MM.1S (cell line): Measurements from ENCODE around the gene ADD2.

Source experiments
- DNase-seq: peaks from one replicate; pipeline ENCODE4 v3.0.0-alpha.2; 2015
- H2AFZ ChIP-seq: fragments of 300-600 bp; sonication (generic); 2 replicates; pipeline ENCODE4 v1.6.0; 2016; ENCODE audit warnings: antibody characterized with exemption, low read length
- H3F3A ChIP-seq: fragments of 300-600 bp; sonication (generic); 2 replicates; pipeline ENCODE4 v1.6.1; 2016; ENCODE audit warnings: mild to moderate bottlenecking, antibody characterized with exemption, low read length, moderate library complexity, mixed read lengths; ENCODE audit not compliant: insufficient read depth
- H3K27ac ChIP-seq: fragments of 300-600 bp; sonication (generic); 2 replicates; pipeline ENCODE4 v1.5.1; 2016; ENCODE audit warnings: mild to moderate bottlenecking, low read length
- H3K27me3 ChIP-seq: fragments of 300-600 bp; sonication (generic); replicated peaks from 2 replicates; pipeline ENCODE4 v1.6.0; 2016; ENCODE audit warnings: low read length; ENCODE audit not compliant: insufficient read depth
- H3K36me3 ChIP-seq: fragments of 300-600 bp; sonication (generic); replicated peaks from 2 replicates; pipeline ENCODE4 v1.6.1; 2016; ENCODE audit warnings: mild to moderate bottlenecking, low read length, mixed read lengths; ENCODE audit not compliant: insufficient read depth
- H3K4me1 ChIP-seq: fragments of 300-600 bp; sonication (generic); 2 replicates; pipeline ENCODE4 v1.6.1; 2016; ENCODE audit warnings: low read length, mixed read lengths
- H3K4me2 ChIP-seq: fragments of 300-600 bp; sonication (generic); 2 replicates; pipeline ENCODE4 v1.6.0; 2016; ENCODE audit warnings: low read depth, low read length
- H3K4me3 ChIP-seq: fragments of 300-600 bp; sonication (generic); 2 replicates; pipeline ENCODE4 v1.5.1; 2016; ENCODE audit warnings: low read length, mixed read lengths
- H3K79me2 ChIP-seq: fragments of 300-600 bp; sonication (generic); 2 replicates; pipeline ENCODE4 v1.6.1; 2016; ENCODE audit warnings: mixed run types, low read length, mixed read lengths
- H3K9ac ChIP-seq: fragments of 300-600 bp; sonication (generic); 2 replicates; pipeline ENCODE4 v1.6.1; 2016; ENCODE audit warnings: low read length, mixed read lengths
- H3K9me2 ChIP-seq: fragments of 300-600 bp; sonication (generic); replicated peaks from 2 replicates; pipeline ENCODE4 v1.6.1; 2016; ENCODE audit warnings: mild to moderate bottlenecking, low read length, mixed read lengths; ENCODE audit not compliant: insufficient read depth
- H3K9me3 ChIP-seq: fragments of 300-600 bp; sonication (generic); replicated peaks from 2 replicates; pipeline ENCODE4 v1.6.1; 2016; ENCODE audit warnings: mild to moderate bottlenecking, low read length, mixed read lengths; ENCODE audit not compliant: insufficient read depth
- H4K20me1 ChIP-seq: fragments of 300-600 bp; sonication (generic); 2 replicates; pipeline ENCODE4 v1.6.1; 2016; ENCODE audit warnings: mild to moderate bottlenecking, low read length, moderate library complexity, mixed read lengths; ENCODE audit not compliant: insufficient read depth
- EZH2 ChIP-seq: fragments of 300-600 bp; sonication (generic); optimal IDR thresholded peaks from 2 replicates; pipeline ENCODE3; 2017; ENCODE audit warnings: low read depth, mild to moderate bottlenecking, antibody characterized with exemption, low read length, mixed read lengths
- EZH2phosphoT487 ChIP-seq: fragments of 300-600 bp; sonication (generic); IDR thresholded peaks from 2 replicates; pipeline ENCODE4 v1.6.1; 2018; ENCODE audit warnings: antibody characterized with exemption, low read length
- TF ChIP-seq, protein P1 (sequence below): fragments of 300-600 bp; sonication (generic); IDR thresholded peaks from 2 replicates; pipeline ENCODE4 v1.5.1; 2016; ENCODE audit warnings: antibody characterized with exemption, low read length, mixed read lengths

The ADD2 gene

DNA sequence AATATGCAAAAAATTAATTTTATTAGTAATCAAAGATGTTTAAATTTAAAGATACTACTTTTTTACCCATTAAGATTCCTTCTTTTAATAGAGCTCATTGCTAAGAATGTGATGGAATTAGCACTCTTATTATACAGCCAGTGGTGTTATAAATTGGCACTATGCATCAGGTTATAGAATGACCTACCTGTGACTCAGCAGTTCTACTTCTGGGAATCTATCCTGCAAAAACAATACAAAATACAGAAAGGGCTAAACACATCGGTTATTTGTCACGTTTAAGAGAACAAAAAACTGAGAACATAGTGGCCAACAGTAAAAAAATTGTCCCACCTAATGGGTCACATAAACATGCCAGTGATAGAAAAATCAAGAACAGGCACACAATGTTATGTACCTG, 9.4 kb upstream of the ADD2 start:
- Histone ChIP-seq H3K4me3 (no peak overlapping the region), H3K4me2 (no peak overlapping the region), H3K27me3 (0 out of 2 replicates have a peak, but pooled peaks cover 5% of the 10 kb centered on the region), H2AFZ (no peak overlapping the region), H3K9me2 (no peaks in the 10 kb centered on the region), H3K36me3 (no peaks in the 10 kb centered on the region), H4K20me1 (no peaks in the 10 kb centered on the region), H3K9ac (no peak overlapping the region), H3F3A (no peaks in the 10 kb centered on the region), H3K79me2 (no peaks in the 10 kb centered on the region), H3K9me3 (no peaks in the 10 kb centered on the region), H3K4me1 (peaks cover 6% of the 10 kb centered on the region), H3K27ac (no peak overlapping the region)
- DNase-seq: no peak
- TF ChIP-seq EZH2: no peak
- no peak for TF ChIP-seq EZH2phosphoT487
- TF ChIP-seq, protein P1, sequence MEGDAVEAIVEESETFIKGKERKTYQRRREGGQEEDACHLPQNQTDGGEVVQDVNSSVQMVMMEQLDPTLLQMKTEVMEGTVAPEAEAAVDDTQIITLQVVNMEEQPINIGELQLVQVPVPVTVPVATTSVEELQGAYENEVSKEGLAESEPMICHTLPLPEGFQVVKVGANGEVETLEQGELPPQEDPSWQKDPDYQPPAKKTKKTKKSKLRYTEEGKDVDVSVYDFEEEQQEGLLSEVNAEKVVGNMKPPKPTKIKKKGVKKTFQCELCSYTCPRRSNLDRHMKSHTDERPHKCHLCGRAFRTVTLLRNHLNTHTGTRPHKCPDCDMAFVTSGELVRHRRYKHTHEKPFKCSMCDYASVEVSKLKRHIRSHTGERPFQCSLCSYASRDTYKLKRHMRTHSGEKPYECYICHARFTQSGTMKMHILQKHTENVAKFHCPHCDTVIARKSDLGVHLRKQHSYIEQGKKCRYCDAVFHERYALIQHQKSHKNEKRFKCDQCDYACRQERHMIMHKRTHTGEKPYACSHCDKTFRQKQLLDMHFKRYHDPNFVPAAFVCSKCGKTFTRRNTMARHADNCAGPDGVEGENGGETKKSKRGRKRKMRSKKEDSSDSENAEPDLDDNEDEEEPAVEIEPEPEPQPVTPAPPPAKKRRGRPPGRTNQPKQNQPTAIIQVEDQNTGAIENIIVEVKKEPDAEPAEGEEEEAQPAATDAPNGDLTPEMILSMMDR: no peak

DNA sequence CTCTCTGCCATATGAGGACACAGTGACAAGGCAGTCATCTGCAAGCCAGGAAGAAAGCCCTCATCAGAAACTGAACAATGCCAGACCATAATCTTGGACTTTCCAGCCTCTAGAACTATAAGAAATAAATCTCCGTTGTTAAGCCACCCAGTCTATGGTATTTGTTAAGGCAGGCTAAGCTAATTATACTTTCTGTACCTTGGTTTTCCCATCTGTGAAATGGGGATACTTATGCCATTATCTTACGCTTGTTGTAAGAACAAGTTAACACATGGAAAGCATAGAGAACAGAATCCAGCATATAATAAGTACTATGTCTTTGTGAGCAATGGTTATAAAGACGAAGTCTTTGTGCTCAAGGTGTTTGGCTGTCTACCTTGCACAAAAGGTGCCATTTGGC, 8.3 kb upstream of the ADD2 start:
- TF ChIP-seq, protein P1: no peak
- no peak for TF ChIP-seq EZH2phosphoT487
- TF ChIP-seq EZH2: no peak
- no peaks in the 10 kb centered on the region for H4K20me1 ChIP-seq
- H3F3A ChIP-seq: no peaks in the 10 kb centered on the region
- H3K4me1 ChIP-seq: peaks cover 6% of the 10 kb centered on the region
- no peak for DNase-seq
- no peak overlapping the region for H3K4me3 ChIP-seq
- H3K79me2 ChIP-seq: no peaks in the 10 kb centered on the region
- no peak overlapping the region for H3K4me2 ChIP-seq
- H3K27ac ChIP-seq: no peak overlapping the region
- H3K9me3 ChIP-seq: no peaks in the 10 kb centered on the region
- H3K9ac ChIP-seq: no peak overlapping the region
- H2AFZ ChIP-seq: no peak overlapping the region
- 0 out of 2 replicates have a peak, but pooled peaks cover 5% of the 10 kb centered on the region for H3K27me3 ChIP-seq
- no peaks in the 10 kb centered on the region for H3K9me2 ChIP-seq
- H3K36me3 ChIP-seq: no peaks in the 10 kb centered on the region

DNA sequence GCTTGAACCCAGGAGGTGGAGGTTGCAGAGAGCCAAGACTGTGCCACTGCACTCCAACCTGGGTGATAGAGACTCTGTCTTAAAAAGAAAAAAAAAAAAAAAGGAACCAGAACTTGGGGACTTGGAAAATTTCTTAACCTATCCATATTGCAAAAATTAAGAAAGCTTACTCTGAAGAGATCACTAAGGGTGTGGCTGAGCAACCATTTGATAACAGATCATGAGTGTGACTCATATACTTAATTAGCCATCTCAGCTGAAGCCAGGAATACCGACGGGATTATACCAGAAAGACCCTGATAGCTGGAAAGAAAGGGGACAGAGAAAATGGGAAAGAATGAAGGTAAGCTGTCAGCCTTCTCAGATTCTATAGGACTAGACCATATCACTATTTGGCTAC, 7.1 kb upstream of the ADD2 start:
- Histone ChIP-seq H2AFZ (no peak overlapping the region), H3K4me2 (no peak overlapping the region), H3K9ac (no peak overlapping the region), H3K4me3 (no peak overlapping the region), H3K4me1 (peaks cover 6% of the 10 kb centered on the region), H3K9me2 (no peaks in the 10 kb centered on the region), H3K79me2 (no peaks in the 10 kb centered on the region), H3F3A (no peaks in the 10 kb centered on the region), H4K20me1 (no peaks in the 10 kb centered on the region), H3K27me3 (0 out of 2 replicates have a peak, but pooled peaks cover 5% of the 10 kb centered on the region), H3K27ac (no peak overlapping the region), H3K36me3 (no peaks in the 10 kb centered on the region), H3K9me3 (no peaks in the 10 kb centered on the region)
- TF ChIP-seq, protein P1: no peak
- TF ChIP-seq EZH2 (no peak), EZH2phosphoT487 (no peak)
- no peak for DNase-seq
